A549 (cell line): ENCODE measurements around the gene CNOT10. TPM values are rescaled to one million over a fixed set of nuclear protein-coding genes. Genes with fewer than 3 reads are reported as not detected.

Experiments used
- ATAC-seq, 2 experiments: fragments of 200-7000 bp in 1 of 2; fragments of >200 bp in 1 of 2; cut with Nextera tagmentation in 1 of 2; cut with Tn5 transposase in 1 of 2; 3 replicates each; pipeline versions ENCODE4 v1.8.0 to v1.9.1; 2018 to 2020; ENCODE audit warnings: mild to moderate bottlenecking in 1 of 2, moderate library complexity in 1 of 2
- CTCF ChIA-PET: fragments of 300-600 bp; sonication (Branson Sonifier 250); formaldehyde crosslinking; extraction: SDS; loops from one replicate; lab custom pipeline; 2021; ENCODE audit warnings: antibody characterized with exemption, inconsistent platforms; lab: Yijun Ruan, JAX
- POLR2A ChIA-PET: fragments of 350-600 bp; formaldehyde crosslinking; extraction: SDS; loops from one replicate; lab custom pipeline; 2021; ENCODE audit warnings: antibody characterized with exemption, inconsistent platforms; lab: Yijun Ruan, JAX
- DNase-seq, 2 experiments: peaks; one replicate each; pipeline versions ENCODE4 v3.0.0 to v3.0.0-alpha.2; 2011 to 2016; ENCODE audit warnings: low read depth in 1 of 2, low spot score in 1 of 2
- FAIRE-seq: peaks from 2 replicates; lab custom pipeline; 2011; peaks lifted over from hg19 to GRCh38; lab: Jason Lieb, UNC
- H3K27ac ChIP-seq, 2 experiments: fragments of >200 bp; sonication (Bioruptor Twin); formaldehyde crosslinking; 3 replicates each; pipeline ENCODE4 v1.5.1; 2016 to 2017
- H3K4me1 ChIP-seq: fragments of >200 bp; sonication (Bioruptor Twin); formaldehyde crosslinking; 3 replicates; pipeline ENCODE4 v1.6.1; 2016
- H3K4me2 ChIP-seq: fragments of >200 bp; sonication (Bioruptor Twin); formaldehyde crosslinking; 3 replicates; pipeline ENCODE4 v1.6.1; 2016
- H3K4me3 ChIP-seq: fragments of >200 bp; sonication (Bioruptor Twin); formaldehyde crosslinking; 3 replicates; pipeline ENCODE4 v1.5.1; 2016
- H3K9me3 ChIP-seq: fragments of >200 bp; sonication (Bioruptor Twin); formaldehyde crosslinking; 3 replicates; pipeline ENCODE4 v1.6.1; 2016
- CEBPB ChIP-seq, 2 experiments: fragments of >200 bp in 1 of 2; sonication (Bioruptor Twin) in 1 of 2; formaldehyde crosslinking in 1 of 2; IDR thresholded peaks; 2 replicates each; pipeline ENCODE4 v1.6.1; 2012 to 2016
- CHD2 ChIP-seq: fragments of 150-350 bp; IDR thresholded peaks from 2 replicates; pipeline ENCODE4 v1.6.1; 2014; ENCODE audit warnings: low read length; ENCODE audit not compliant: partially characterized antibody
- FOSB ChIP-seq: fragments of 250-450 bp; sonication (Bioruptor Pico); IDR thresholded peaks from 2 replicates; pipeline ENCODE4 v1.5.0; 2020; ENCODE audit warnings: mild to moderate bottlenecking, moderate library complexity
- FOXS1 ChIP-seq: fragments of 250-450 bp; sonication (Bioruptor Pico); IDR thresholded peaks from 2 replicates; pipeline ENCODE4 v1.5.0; 2020; ENCODE audit warnings: mild to moderate bottlenecking, moderate library complexity
- GATA3 ChIP-seq: IDR thresholded peaks from 2 replicates; pipeline ENCODE4 v1.6.1; 2012; ENCODE audit warnings: borderline replicate concordance
- NPAS2 ChIP-seq: fragments of 250-450 bp; sonication (Bioruptor Pico); IDR thresholded peaks from 2 replicates; pipeline ENCODE4 v1.8.0; 2022; ENCODE audit warnings: mild to moderate bottlenecking, moderate library complexity, borderline replicate concordance
- RAD21 ChIP-seq, 2 experiments: fragments of >200 bp in 1 of 2; sonication (Bioruptor Twin) in 1 of 2; formaldehyde crosslinking in 1 of 2; IDR thresholded peaks in 1 of 2; conservative IDR thresholded peaks in 1 of 2; 2 replicates in 1 of 2; 3 replicates in 1 of 2; pipeline ENCODE4 v1.6.1; 2012 to 2018; ENCODE audit warnings: inconsistent platforms in 1 of 2
- RFX5 ChIP-seq: fragments of 450-650 bp; IDR thresholded peaks from 2 replicates; pipeline ENCODE4 v1.7.1; 2014; ENCODE audit warnings: antibody characterized with exemption, mild to moderate bottlenecking, moderate library complexity
- TFCP2L1 ChIP-seq: fragments of 250-450 bp; sonication (Bioruptor Pico); IDR thresholded peaks from 2 replicates; pipeline ENCODE4 v1.5.0; 2021; ENCODE audit warnings: mild to moderate bottlenecking
- TP53 ChIP-seq: fragments of 250-450 bp; sonication (Bioruptor Pico); IDR thresholded peaks from 2 replicates; pipeline ENCODE4 v1.5.0; 2021; ENCODE audit warnings: mild to moderate bottlenecking, moderate library complexity
- WGBS: methylation state at CpG from one replicate; pipeline ENCODE4 v1.1.6; 2017; ENCODE audit errors: missing lambda C conversion rate; 5-methylcytosine and 5-hydroxymethylcytosine counted together
- polyA plus RNA-seq, 4 experiments: library from polyadenylated mRNA; depleted of rRNA in 3 of 4; stranded (reverse); fragments of >200 nt; fragmentation: RNase III in 1 of 4; extraction: RNeasy Plus Mini Kit Qiagen cat#74134 plus additional on column Dnase treatment in 1 of 4; gene quantifications; 2 replicates in 3 of 4; 3 replicates in 1 of 4; pipeline ENCODE4 v1.2.3, GENCODE V29; 2011 to 2017
- TF ChIP-seq, protein P1 (sequence below): fragments of 250-450 bp; sonication (Bioruptor Pico); IDR thresholded peaks from 2 replicates; pipeline ENCODE4 v1.5.0; 2021; ENCODE audit warnings: mild to moderate bottlenecking, moderate library complexity, borderline replicate concordance
- TF ChIP-seq, protein P2 (sequence below): fragments of 250-450 bp; sonication (Bioruptor Pico); IDR thresholded peaks from 2 replicates; pipeline ENCODE4 v1.5.0; 2020; ENCODE audit warnings: low read depth, mild to moderate bottlenecking, moderate library complexity
- TF ChIP-seq, protein P3 (sequence below): fragments of >200 bp; sonication (Bioruptor Twin); formaldehyde crosslinking; IDR thresholded peaks from 3 replicates; pipeline ENCODE4 v1.6.1; 2016
- TF ChIP-seq, protein P4 (sequence below): IDR thresholded peaks from 2 replicates; pipeline ENCODE4 v1.6.1; 2012
- TF ChIP-seq, protein P5 (sequence below): fragments of >200 bp; sonication (Bioruptor Twin); formaldehyde crosslinking; IDR thresholded peaks from 3 replicates; pipeline ENCODE4 v1.5.1; 2016

Gene CNOT10
- polyA plus RNA-seq, 2 of the 4 experiments (the other 2 are of a cell fraction): 23.6 to 43.2 TPM

DNA sequence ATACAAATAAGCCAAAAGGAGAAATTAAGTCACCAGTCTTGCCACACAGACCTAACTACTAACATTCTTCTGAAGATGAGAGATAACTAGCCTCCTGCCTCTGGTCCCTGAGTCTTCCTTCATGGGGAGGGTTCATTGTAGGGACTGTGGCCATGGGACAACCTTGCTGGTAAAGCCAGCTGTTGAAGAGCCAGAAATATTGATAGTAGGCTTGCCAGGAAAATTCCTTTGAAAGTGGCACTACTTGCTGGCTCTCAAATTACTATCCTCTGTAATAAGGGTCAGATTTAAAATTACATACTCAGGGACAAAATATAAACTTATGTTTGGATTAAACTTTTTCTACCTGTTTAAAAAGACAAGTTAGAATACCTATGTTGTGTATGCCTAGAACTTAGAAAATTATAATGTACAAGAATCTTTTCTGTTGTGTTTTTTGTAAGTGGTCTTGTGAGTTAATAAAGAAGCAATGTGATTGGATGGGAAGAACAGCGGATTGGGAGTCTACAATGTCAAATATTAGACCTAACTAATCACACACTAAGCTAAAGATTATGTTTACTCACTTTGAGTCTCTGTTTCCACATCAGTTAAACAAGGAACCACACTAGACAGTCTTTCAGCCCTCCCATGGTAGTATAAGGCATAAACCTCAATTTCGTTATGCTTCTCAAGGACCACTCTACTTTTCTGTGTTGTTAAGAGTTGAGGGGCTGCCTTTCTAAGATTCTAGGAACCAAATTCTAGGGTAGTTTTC lies 72.8 kb downstream of the CNOT10 start:
- POLR2A ChIA-PET: no interaction called here
- Histone ChIP-seq H3K4me1 (no peaks in the 10 kb centered on the region), H3K27ac (no peak overlapping the region), H3K4me2 (no peak overlapping the region), H3K9me3 (no peaks in the 10 kb centered on the region), H3K4me3 (no peak overlapping the region)
- FAIRE-seq (no peak), DNase-seq (no peak), ATAC-seq (no peak)
- TF ChIP-seq CEBPB (IDR thresholded peaks at IDR 0.05) (no peak), RFX5 (no peak)
- CTCF ChIA-PET: interaction anchor here (1.6 kb wide), 1 partner anchor 24 kb away, joined by 5 read pairs; no protein-coding TSS in a partner anchor
- 85% methylated on average over 2 of the region's 2 CpGs for WGBS

DNA sequence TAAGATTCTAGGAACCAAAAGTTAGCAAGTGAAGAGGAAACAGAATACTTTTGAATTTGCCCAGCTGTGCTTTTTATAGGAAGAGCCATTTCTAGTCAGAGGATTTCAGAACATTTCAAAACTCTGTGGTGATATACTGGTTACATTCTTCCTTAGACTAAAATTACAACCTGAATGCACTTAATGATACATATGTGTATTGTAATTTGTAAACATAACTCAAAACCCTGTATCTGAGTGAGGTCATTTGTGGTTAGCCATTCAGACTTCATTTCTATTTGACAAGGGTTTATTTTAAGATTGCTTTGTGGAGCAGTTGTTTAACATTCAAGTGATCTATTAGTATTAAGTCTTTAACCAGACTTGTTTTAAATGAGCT lies 73.4 kb downstream of the CNOT10 start:
- DNase-seq: no peak

More for the DNA sequence above, 73.4 kb downstream of the CNOT10 start:
- no peak for ATAC-seq
- TF ChIP-seq NPAS2 (CRISPR knock-in tag): no peak
- TF ChIP-seq, protein P1, sequence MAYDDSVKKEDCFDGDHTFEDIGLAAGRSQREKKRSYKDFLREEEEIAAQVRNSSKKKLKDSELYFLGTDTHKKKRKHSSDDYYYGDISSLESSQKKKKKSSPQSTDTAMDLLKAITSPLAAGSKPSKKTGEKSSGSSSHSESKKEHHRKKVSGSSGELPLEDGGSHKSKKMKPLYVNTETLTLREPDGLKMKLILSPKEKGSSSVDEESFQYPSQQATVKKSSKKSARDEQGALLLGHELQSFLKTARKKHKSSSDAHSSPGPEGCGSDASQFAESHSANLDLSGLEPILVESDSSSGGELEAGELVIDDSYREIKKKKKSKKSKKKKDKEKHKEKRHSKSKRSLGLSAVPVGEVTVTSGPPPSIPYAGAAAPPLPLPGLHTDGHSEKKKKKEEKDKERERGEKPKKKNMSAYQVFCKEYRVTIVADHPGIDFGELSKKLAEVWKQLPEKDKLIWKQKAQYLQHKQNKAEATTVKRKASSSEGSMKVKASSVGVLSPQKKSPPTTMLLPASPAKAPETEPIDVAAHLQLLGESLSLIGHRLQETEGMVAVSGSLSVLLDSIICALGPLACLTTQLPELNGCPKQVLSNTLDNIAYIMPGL (CRISPR knock-in tag): no peak
- no peak for TF ChIP-seq GATA3
- TF ChIP-seq, protein P2, sequence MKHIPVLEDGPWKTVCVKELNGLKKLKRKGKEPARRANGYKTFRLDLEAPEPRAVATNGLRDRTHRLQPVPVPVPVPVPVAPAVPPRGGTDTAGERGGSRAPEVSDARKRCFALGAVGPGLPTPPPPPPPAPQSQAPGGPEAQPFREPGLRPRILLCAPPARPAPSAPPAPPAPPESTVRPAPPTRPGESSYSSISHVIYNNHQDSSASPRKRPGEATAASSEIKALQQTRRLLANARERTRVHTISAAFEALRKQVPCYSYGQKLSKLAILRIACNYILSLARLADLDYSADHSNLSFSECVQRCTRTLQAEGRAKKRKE (CRISPR knock-in tag): no peak
- TF ChIP-seq CEBPB (IDR thresholded peaks at IDR 0.05): no peak
- no peak for TF ChIP-seq RAD21 (conservative IDR thresholded peaks at IDR 0.05 in 1 of 2, IDR thresholded peaks at IDR 0.05 in 1 of 2)
- TF ChIP-seq FOSB (CRISPR knock-in tag): no peak
- TF ChIP-seq, protein P3, sequence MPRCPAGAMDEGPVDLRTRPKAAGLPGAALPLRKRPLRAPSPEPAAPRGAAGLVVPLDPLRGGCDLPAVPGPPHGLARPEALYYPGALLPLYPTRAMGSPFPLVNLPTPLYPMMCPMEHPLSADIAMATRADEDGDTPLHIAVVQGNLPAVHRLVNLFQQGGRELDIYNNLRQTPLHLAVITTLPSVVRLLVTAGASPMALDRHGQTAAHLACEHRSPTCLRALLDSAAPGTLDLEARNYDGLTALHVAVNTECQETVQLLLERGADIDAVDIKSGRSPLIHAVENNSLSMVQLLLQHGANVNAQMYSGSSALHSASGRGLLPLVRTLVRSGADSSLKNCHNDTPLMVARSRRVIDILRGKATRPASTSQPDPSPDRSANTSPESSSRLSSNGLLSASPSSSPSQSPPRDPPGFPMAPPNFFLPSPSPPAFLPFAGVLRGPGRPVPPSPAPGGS: no peak
- TF ChIP-seq, protein P4, sequence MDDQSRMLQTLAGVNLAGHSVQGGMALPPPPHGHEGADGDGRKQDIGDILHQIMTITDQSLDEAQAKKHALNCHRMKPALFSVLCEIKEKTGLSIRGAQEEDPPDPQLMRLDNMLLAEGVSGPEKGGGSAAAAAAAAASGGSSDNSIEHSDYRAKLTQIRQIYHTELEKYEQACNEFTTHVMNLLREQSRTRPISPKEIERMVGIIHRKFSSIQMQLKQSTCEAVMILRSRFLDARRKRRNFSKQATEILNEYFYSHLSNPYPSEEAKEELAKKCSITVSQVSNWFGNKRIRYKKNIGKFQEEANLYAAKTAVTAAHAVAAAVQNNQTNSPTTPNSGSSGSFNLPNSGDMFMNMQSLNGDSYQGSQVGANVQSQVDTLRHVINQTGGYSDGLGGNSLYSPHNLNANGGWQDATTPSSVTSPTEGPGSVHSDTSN: no peak
- TF ChIP-seq TP53 (CRISPR knock-in tag): no peak
- TF ChIP-seq TFCP2L1 (CRISPR knock-in tag): no peak
- no peak for TF ChIP-seq CHD2
- TF ChIP-seq FOXS1: no peak
- TF ChIP-seq, protein P5, sequence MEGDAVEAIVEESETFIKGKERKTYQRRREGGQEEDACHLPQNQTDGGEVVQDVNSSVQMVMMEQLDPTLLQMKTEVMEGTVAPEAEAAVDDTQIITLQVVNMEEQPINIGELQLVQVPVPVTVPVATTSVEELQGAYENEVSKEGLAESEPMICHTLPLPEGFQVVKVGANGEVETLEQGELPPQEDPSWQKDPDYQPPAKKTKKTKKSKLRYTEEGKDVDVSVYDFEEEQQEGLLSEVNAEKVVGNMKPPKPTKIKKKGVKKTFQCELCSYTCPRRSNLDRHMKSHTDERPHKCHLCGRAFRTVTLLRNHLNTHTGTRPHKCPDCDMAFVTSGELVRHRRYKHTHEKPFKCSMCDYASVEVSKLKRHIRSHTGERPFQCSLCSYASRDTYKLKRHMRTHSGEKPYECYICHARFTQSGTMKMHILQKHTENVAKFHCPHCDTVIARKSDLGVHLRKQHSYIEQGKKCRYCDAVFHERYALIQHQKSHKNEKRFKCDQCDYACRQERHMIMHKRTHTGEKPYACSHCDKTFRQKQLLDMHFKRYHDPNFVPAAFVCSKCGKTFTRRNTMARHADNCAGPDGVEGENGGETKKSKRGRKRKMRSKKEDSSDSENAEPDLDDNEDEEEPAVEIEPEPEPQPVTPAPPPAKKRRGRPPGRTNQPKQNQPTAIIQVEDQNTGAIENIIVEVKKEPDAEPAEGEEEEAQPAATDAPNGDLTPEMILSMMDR: no peak
- H3K4me2 ChIP-seq: no peak overlapping the region
- FAIRE-seq: no peak
- H3K9me3 ChIP-seq: no peaks in the 10 kb centered on the region
- no peaks in the 10 kb centered on the region for H3K4me1 ChIP-seq
- POLR2A ChIA-PET: no interaction called here
- H3K27ac ChIP-seq: no peak overlapping the region
- CTCF ChIA-PET: interaction anchor here (0.6 to 1.6 kb wide), 2 partner anchors 24 to 143 kb away, joined by 3 to 5 read pairs; no protein-coding TSS in a partner anchor
- H3K4me3 ChIP-seq: no peak overlapping the region
